SIG-M5 treated with dmso at 0.1 percent for 504 hours (cell line): Measurements from ENCODE around the gene RAP1A.
A peak's percentile ranks its signal among the peaks of the same experiment; 100 is the strongest.
"Not testable (repeated sequence)": the region's sequence is repeated elsewhere in the genome, so short reads cannot be mapped to it uniquely, and the experiment has no call there.

Experiments
- DNase-seq: peaks from one replicate; lab custom pipeline; 2025; ENCODE audit not compliant: unreplicated experiment; lab: John Stamatoyannopoulos, UW

Gene RAP1A

GRCh38 chr1:111597426-111597825 lies 22.2 kb upstream of the RAP1A start:
- no peak for DNase-seq

GRCh38 chr1:111598544-111598943 lies 21.0 kb upstream of the RAP1A start:
- DNase-seq = no peak

DNA sequence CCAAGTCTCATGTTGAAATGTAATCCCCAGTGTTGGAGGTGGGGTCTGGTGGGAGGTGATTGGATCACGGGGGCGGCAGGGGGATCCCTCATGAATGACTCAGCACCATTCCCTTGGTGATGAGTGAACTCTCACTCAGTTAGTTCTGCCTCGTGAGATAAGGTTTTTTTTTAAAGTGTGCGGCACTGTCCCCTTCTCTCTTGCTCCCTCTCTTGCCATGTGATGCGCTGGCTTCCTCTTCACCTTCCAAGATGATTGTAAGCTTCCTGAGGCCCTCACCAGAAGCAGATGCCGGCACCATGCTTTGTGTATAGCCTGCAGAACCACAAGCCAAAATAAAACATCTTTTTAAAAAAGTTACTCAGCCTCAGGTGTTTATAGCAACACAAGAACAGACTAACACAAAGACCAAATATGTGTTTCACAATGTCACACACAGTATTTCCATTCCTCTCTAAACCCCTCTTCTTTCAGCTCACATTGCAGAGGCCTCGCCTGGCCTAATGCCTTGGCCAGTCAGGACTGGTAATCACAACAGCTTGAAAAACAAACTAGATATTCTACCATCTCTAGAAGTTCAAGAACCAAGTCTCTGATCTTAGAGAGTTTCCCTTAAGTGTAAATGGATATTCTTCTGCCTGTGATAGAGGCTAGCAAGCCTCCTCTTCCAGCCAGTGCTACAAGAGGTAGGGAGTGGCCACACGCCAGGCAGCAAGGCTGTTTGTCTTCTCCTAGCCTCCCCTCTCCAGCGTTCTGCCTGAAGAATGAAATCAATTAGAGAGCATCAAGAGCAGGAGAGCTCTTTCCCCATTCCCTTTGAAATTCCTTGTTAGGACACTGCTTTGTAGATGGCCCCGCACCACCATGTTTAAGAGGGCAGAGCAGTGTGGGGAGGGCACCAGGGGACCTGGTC lies 19.6 kb upstream of the RAP1A start:
- no peak for DNase-seq

- no peak for DNase-seq
Observed at GRCh38 chr1:111600886-111601386, 18.7 kb upstream of the RAP1A start.

GRCh38 chr1:111602302-111602701 lies 17.3 kb upstream of the RAP1A start:
- DNase-seq = no peak

- no peak for DNase-seq
Observed at GRCh38 chr1:111602974-111603373, 16.6 kb upstream of the RAP1A start.

DNA sequence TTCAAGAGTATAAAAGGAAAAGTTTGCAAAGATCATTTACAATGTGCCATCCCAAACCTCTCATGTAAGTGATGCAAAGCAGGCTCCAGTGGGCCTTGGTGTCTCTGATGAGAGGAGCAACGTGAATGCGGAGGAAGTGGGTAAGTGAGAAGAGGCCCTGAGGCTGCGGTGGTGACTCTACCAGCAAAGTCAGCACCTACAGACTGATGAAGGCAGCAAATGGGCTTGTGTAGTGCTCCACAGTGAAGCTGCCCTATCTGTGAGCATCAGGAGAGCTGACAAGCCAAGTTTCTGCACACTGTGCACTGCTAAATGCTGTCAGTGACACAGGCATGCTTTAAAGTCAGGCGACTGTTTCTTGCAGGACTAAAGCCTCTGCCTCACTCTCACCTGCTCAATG lies 15.6 kb upstream of the RAP1A start:
- DNase-seq = no peak

DNA sequence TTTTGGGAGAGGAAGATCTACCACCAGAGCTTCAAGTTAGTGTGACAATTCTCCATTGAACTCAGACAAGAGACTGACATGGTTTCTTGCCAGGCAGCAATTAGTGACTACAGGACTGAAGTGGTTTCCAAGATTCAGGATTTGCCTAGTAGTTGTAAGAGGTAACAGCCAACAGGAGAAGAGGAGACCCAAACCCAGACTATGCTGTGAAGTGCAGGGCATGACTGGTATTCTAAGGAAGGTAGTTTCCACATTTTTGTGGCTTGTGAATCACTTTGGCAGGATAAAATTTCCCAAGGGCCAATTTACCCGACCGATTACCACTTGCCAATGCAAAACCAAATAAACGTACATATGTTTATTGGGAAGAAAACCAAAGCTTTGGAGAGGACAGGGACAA lies 14.7 kb upstream of the RAP1A start:
- DNase-seq = no peak

- DNase-seq = peak; percentile 31
Observed at GRCh38 chr1:111605576-111605975, 14.0 kb upstream of the RAP1A start.

GRCh38 chr1:111606457-111607215 lies 13.0 kb upstream of the RAP1A start:
- not testable (repeated sequence) for DNase-seq

DNA sequence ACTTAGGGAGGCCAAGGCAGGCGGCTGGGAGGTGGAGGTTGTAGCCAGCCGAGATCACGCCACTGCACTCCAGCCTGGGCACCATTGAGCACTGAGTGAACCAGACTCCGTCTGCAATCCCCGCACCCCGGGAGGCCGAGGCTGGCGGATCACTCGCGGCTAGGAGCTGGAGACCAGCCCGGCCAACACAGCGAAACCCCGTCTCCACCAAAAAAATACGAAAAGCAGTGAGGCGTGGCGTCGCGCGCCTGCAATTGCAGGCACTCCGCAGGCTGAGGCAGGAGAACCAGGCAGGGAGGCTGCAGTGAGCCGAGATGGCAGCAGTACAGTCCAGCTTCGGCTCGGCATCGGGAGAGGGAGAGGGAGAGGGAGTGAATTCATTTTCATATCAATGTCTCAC lies 11.1 kb upstream of the RAP1A start:
- DNase-seq = not testable (repeated sequence)

- no peak for DNase-seq
Observed at GRCh38 chr1:111611986-111612385, 7.6 kb upstream of the RAP1A start.

GRCh38 chr1:111615870-111616715 lies 3.5 kb upstream of the RAP1A start:
- peak; percentile 49 for DNase-seq

DNA sequence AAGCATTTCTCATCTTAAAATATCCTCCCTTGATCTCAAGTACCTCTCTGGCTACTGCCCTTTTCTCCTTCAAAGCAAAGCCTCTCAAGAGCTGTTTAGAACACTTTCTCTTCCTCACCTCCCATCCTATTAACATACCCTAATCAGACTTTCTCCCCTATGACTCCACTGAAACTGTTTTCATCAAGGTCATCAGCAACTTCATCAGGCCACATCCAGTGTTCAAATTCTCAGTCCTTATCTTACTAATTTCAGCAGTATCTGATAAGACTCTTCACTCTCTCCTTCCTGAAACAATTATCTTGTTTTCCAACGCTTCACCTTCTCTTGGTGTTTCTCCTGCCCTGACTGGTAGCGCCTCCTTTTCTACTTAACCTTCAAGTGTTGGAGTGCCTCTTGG lies 1.5 kb upstream of the RAP1A start:
- DNase-seq = no peak

GRCh38 chr1:111618961-111619634 lies 491 bp upstream of the RAP1A start:
- no peak for DNase-seq

DNA sequence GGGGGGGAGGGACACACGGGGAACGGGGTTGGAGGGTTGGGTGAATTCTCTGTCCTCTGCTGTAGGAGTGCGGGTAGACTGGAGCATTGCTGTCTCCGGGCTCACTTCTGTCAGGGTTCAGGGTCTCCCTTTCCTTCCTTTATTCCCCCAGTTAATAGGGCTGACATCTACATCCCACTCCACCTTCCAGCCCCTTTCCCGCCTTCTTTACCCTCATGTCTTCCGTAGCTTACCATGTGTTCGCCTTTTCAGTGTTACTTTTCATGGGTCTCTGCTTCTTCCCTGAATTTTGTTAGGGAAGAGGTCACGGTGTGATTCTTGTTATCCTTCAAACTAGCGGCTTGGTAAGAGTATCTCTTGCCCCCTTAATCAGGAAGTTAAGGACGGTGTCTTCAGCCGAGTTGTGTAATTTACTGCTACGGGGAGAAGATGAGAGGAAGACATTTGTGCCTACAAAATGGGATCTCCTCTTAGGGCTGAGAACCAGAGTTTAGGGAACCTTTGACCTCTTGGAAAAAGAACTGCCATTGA lies 917 bp downstream of the RAP1A start:
- DNase-seq = peak; percentile 75

DNA sequence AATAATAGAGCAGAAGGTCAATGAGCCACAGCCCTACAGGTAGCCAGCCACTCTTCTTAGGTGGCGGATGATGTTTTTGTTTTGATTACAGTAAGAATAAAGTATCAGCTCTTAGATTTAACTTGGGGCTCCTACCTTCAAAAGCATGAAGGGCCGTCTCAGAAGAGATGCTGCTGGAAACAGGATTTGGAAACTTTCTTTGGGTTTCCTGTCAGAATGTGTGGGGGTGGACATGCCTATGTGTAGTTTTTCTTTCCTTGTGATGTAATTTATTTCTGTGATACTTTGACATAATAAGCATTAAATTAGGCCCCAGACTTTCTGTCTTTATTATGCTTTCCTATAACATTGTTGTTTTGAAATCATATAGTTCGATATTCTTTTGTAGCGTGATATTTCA lies 1.5 kb downstream of the RAP1A start:
- no peak for DNase-seq

- no peak for DNase-seq
Observed at GRCh38 chr1:111622166-111622565, 2.6 kb downstream of the RAP1A start.

DNA sequence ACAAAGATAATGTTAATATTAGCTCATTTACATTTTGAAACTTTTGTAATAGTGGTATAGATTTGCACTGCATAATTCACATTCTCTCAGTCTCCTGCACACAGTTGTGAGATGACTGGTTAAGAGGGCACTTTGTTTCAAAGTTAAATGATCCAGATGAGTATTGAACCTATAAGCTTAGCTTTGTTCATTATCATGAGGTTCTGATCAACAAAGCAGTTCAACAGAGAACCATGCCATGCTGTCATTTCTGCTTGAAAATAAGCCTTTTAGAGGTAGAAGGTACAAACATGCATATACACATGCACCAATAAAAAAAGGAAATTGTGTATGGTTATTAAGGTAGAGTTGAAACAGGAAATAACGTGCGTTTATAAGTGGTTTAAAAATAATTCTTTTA lies 4.8 kb downstream of the RAP1A start:
- DNase-seq = no peak

GRCh38 chr1:111625276-111625675 lies 5.7 kb downstream of the RAP1A start:
- DNase-seq = no peak
